Neuronal stem cell (in vitro differentiated cells): ENCODE measurements around the gene ITPK1.

Experiments used
- DNase-seq: peaks from one replicate; pipeline ENCODE4 v3.0.0-alpha.2; 2013; ENCODE audit warnings: low spot score
- H2AFZ ChIP-seq: one replicate; pipeline ENCODE4 v1.6.1; 2013; ENCODE audit warnings: mild to moderate bottlenecking, low read length, inconsistent platforms
- H2AK5ac ChIP-seq: 2 replicates; pipeline ENCODE4 v1.6.1; 2013; ENCODE audit warnings: low read depth, mild to moderate bottlenecking, inconsistent platforms, low read length, moderate library complexity, mixed read lengths
- H2BK120ac ChIP-seq: 2 replicates; pipeline ENCODE4 v1.6.1; 2013; ENCODE audit warnings: low read depth, mild to moderate bottlenecking, inconsistent platforms, low read length, moderate library complexity, mixed read lengths
- H2BK12ac ChIP-seq: one replicate; pipeline ENCODE4 v1.6.1; 2013; ENCODE audit warnings: low read length, inconsistent platforms
- H2BK15ac ChIP-seq: 2 replicates; pipeline ENCODE4 v1.6.1; 2013; ENCODE audit warnings: mild to moderate bottlenecking, low read length, inconsistent platforms, mixed read lengths
- H2BK5ac ChIP-seq: one replicate; pipeline ENCODE4 v1.6.1; 2013; ENCODE audit warnings: inconsistent platforms, mild to moderate bottlenecking, low read length, moderate library complexity
- H3K14ac ChIP-seq: one replicate; pipeline ENCODE4 v1.6.1; 2013; ENCODE audit warnings: low read length, inconsistent platforms
- H3K18ac ChIP-seq: 2 replicates; pipeline ENCODE4 v1.6.1; 2013; ENCODE audit warnings: low read length, inconsistent platforms
- H3K23ac ChIP-seq: 2 replicates; pipeline ENCODE4 v1.6.1; 2013; ENCODE audit warnings: low read depth, mild to moderate bottlenecking, mixed read lengths, low read length, inconsistent platforms; ENCODE audit not compliant: poor library complexity
- H3K27ac ChIP-seq: replicated peaks from 3 replicates; pipeline ENCODE4 v1.5.1; 2013; ENCODE audit warnings: low read length, inconsistent platforms
- H3K27me3 ChIP-seq, 3 experiments: 2 replicates each; pipeline ENCODE4 v1.6.1; 2013; ENCODE audit warnings: low read length in 3 of 3, mild to moderate bottlenecking in 2 of 3, inconsistent platforms in 1 of 3, low read depth in 1 of 3, mixed read lengths in 1 of 3, moderate library complexity in 1 of 3; ENCODE audit not compliant: control insufficient read depth in 3 of 3, insufficient read depth in 3 of 3
- H3K36me3 ChIP-seq, 2 donors: replicated peaks in 1 of 2; 2 replicates each; pipeline ENCODE4 v1.6.1; 2013; ENCODE audit warnings: low read length in 2 of 2; ENCODE audit not compliant: control insufficient read depth in 2 of 2, insufficient read depth in 2 of 2
- H3K4ac ChIP-seq: 2 replicates; pipeline ENCODE4 v1.6.1; 2013; ENCODE audit warnings: inconsistent platforms, mild to moderate bottlenecking, low read length, moderate library complexity
- H3K4me1 ChIP-seq, 2 donors: 1 replicate in 1 of 2; 2 replicates in 1 of 2; pipeline ENCODE4 v1.6.1; 2013; ENCODE audit warnings: low read length in 2 of 2, low read depth in 1 of 2; ENCODE audit not compliant: control insufficient read depth in 2 of 2, insufficient read depth in 1 of 2
- H3K4me2 ChIP-seq: one replicate; pipeline ENCODE4 v1.6.1; 2013; ENCODE audit warnings: mild to moderate bottlenecking, low read length, inconsistent platforms; ENCODE audit not compliant: insufficient read depth, poor library complexity, severe bottlenecking
- H3K4me3 ChIP-seq, 2 donors: 2 replicates each; pipeline ENCODE4 v1.5.1; 2013; ENCODE audit warnings: low read length in 2 of 2, mild to moderate bottlenecking in 2 of 2, inconsistent platforms in 1 of 2, moderate library complexity in 1 of 2
- H3K79me1 ChIP-seq: one replicate; pipeline ENCODE4 v1.6.1; 2013; ENCODE audit warnings: low read depth, mild to moderate bottlenecking, inconsistent platforms, low read length, moderate library complexity
- H3K9ac ChIP-seq: one replicate; pipeline ENCODE4 v1.6.1; 2013; ENCODE audit warnings: mild to moderate bottlenecking, low read depth, low read length, inconsistent platforms; ENCODE audit not compliant: poor library complexity
- H3K9me3 ChIP-seq, 2 donors: replicated peaks in 1 of 2; 2 replicates each; pipeline versions ENCODE3 to v1.6.1; 2013; ENCODE audit warnings: low read length in 2 of 2, mild to moderate bottlenecking in 2 of 2, inconsistent platforms in 1 of 2, low read depth in 1 of 2, mixed read lengths in 1 of 2, moderate library complexity in 1 of 2; ENCODE audit not compliant: control insufficient read depth in 2 of 2, insufficient read depth in 1 of 2
- H4K8ac ChIP-seq: one replicate; pipeline ENCODE4 v1.6.1; 2013; ENCODE audit warnings: low read depth, mild to moderate bottlenecking, inconsistent platforms, low read length, moderate library complexity
- H4K91ac ChIP-seq: one replicate; pipeline ENCODE4 v1.6.1; 2013; ENCODE audit warnings: low read length, low read depth, mild to moderate bottlenecking, inconsistent platforms; ENCODE audit not compliant: poor library complexity
- WGBS, 2 donors: extraction: QIAGEN DNeasy Blood & Tissue Kit; methylation state at CpG; one replicate each; pipeline ENCODE4 v1.1.7; 2013; ENCODE audit warnings: missing lambda C conversion rate in 2 of 2, mixed read lengths in 1 of 2; ENCODE audit not compliant: insufficient read length in 2 of 2, insufficient replicate concordance in 1 of 2; ENCODE audit errors: extremely low coverage in 2 of 2; 5-methylcytosine and 5-hydroxymethylcytosine counted together

Gene ITPK1

DNA sequence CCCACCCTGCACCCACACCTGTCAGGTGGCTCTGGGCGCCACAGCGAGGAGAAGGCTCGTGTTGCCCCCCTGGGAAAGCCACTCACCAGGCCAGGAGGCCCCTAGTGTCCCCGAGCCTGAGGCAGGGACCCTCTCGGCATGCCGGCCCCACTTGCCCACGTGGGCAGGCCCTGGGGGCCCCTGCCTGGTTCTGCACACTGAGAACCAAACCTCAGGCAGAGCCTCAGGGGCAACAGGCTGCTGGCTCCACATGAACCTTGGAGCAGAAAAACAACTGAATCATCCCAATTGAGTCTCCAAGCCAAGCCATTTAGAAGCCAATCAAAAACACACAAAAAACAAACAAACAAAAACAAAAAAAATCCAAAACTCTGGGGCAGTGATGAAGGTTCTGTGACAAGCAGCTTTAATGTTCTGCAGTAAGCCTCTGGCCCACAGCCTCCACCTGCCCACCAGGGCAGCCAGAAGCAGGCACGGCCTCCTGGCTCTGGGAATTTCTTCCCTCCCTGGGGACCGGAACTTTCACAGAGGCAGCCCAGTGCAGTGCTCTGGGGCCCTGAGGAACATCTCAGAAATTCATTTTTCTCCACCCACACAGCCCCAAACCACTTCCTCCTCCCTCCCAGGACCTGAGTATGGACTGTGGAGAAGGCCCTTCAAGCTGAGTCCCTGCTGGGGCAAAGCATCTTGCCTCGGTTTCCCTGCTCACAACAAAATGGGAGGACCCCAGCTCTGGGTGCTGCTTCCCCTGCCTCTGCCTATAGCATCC is 102.6 kb downstream of the ITPK1 start:
- DNase-seq, result no peak
- H2AK5ac ChIP-seq, result no peak overlapping the region
- no peak overlapping the region for H3K9ac ChIP-seq
- peaks cover 8 to 11% of the 10 kb centered on the region in 2 donors for H3K4me1 ChIP-seq
- no peak overlapping the region for H3K4me3 ChIP-seq
- no peak overlapping the region for H3K18ac ChIP-seq
- H3K9me3 ChIP-seq, result no peaks in the 10 kb centered on the region
- H2BK120ac ChIP-seq, result no peak overlapping the region
- no peaks in the 10 kb centered on the region for H3K27me3 ChIP-seq
- H3K14ac ChIP-seq, result no peak overlapping the region
- peaks cover 5% of the 10 kb centered on the region for H3K79me1 ChIP-seq
- no peak overlapping the region for H2BK5ac ChIP-seq
- no peak overlapping the region for H3K4me2 ChIP-seq
- H3K27ac ChIP-seq, result no peak overlapping the region
- no peak overlapping the region for H4K8ac ChIP-seq
- no peak overlapping the region for H3K4ac ChIP-seq
- no peak overlapping the region for H4K91ac ChIP-seq
- H3K36me3 ChIP-seq, result no peaks in the 10 kb centered on the region
- no peak overlapping the region for H2BK15ac ChIP-seq
- H2BK12ac ChIP-seq, result no peak overlapping the region
- H2AFZ ChIP-seq, result no peak overlapping the region
- no CpG with 5 or more reads among the region's 10 CpGs for WGBS, 2 donors
- H3K23ac ChIP-seq, result no peak overlapping the region

DNA sequence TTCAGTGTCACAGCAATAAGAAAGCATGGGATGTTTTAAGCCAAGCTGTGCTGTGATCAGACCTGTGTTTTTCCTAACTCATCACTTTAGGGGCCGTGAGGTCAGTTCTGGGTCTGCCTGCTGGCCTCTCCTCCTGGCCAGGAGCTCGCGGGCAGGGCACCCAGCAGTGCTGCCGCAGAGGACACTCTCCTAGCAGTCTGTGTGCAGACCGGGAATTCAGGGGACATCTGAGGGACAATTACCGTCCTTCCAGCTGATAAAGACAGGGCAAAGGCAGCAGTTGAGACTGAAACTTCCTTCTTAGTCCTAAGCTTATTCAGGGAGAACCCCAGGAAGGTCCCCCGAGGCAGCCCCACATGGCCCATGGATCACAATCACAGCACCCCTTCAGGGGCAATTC is 103.2 kb downstream of the ITPK1 start:
- no peak overlapping the region for H3K14ac ChIP-seq
- no peak overlapping the region for H3K9ac ChIP-seq
- H3K18ac ChIP-seq, result no peak overlapping the region
- DNase-seq, result no peak
- no peak overlapping the region for H2BK15ac ChIP-seq
- H2AK5ac ChIP-seq, result no peak overlapping the region
- peaks cover 6 to 8% of the 10 kb centered on the region in 2 donors for H3K4me1 ChIP-seq
- H2AFZ ChIP-seq, result no peak overlapping the region
- no peak overlapping the region for H3K4me3 ChIP-seq
- H3K36me3 ChIP-seq, result no peaks in the 10 kb centered on the region
- no peak overlapping the region for H3K27ac ChIP-seq
- H4K91ac ChIP-seq, result no peak overlapping the region
- H4K8ac ChIP-seq, result no peak overlapping the region
- WGBS, 2 donors, result no CpG with 5 or more reads among the region's 7 CpGs
- no peaks in the 10 kb centered on the region for H3K9me3 ChIP-seq
- no peaks in the 10 kb centered on the region for H3K27me3 ChIP-seq
- peaks cover 5% of the 10 kb centered on the region for H3K79me1 ChIP-seq
- H2BK12ac ChIP-seq, result no peak overlapping the region
- no peak overlapping the region for H2BK5ac ChIP-seq
- H2BK120ac ChIP-seq, result no peak overlapping the region
- no peak overlapping the region for H3K23ac ChIP-seq
- H3K4me2 ChIP-seq, result no peak overlapping the region
- H3K4ac ChIP-seq, result no peak overlapping the region

DNA sequence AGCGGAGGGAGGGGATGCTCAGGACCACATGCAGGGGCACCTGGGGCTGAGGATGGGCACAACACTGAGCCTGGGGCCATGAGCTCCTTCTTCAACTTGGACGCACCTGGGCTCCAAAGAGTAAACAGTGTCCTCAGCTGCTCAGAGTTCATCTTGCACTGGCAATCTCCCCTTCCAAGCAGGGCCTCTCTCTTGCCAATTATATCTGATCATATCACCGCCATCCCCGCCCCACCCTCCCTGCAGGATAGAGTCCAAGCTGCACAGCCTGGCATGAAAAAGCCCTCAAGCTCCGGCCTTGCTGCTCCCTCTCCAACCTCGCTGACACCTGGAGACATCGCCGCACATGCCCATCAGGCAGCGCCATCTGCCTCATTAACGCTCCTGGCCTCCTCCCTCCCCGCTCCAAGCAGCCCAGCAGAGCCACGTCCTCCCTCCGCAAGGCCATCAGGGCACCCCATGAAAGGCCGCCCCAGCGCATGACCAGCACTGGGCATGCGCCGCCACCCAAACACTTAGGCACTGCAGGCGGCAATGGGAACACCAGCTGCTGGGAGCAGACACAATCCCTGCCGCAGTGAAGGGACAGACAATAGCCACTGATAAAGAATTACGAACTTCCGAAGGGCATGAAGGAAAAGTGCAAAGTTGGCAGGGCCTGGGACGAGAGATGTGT is 103.9 kb downstream of the ITPK1 start:
- Histone ChIP-seq H3K27me3 (no peaks in the 10 kb centered on the region), H2BK12ac (no peak overlapping the region), H3K79me1 (peaks cover 5% of the 10 kb centered on the region), H3K14ac (peak overlapping the region; percentile 50), H2AFZ (no peak overlapping the region), H2BK5ac (no peak overlapping the region), H3K36me3 (no peaks in the 10 kb centered on the region), H3K4me3 (no peak overlapping the region), H3K27ac (no peak overlapping the region), H4K91ac (no peak overlapping the region), H3K4ac (no peak overlapping the region), H3K4me1 (peaks cover 5 to 8% of the 10 kb centered on the region in 2 donors), H3K9me3 (no peaks in the 10 kb centered on the region), H3K23ac (peak overlapping the region; percentile 44), H2BK15ac (no peak overlapping the region), H3K4me2 (no peak overlapping the region), H3K9ac (no peak overlapping the region), H4K8ac (peak overlapping the region; percentile 7), H3K18ac (peak overlapping the region; percentile 32), H2BK120ac (no peak overlapping the region), H2AK5ac (peak overlapping the region; percentile 18)
- WGBS, 2 donors, result no CpG with 5 or more reads among the region's 22 CpGs
- no peak for DNase-seq

DNA sequence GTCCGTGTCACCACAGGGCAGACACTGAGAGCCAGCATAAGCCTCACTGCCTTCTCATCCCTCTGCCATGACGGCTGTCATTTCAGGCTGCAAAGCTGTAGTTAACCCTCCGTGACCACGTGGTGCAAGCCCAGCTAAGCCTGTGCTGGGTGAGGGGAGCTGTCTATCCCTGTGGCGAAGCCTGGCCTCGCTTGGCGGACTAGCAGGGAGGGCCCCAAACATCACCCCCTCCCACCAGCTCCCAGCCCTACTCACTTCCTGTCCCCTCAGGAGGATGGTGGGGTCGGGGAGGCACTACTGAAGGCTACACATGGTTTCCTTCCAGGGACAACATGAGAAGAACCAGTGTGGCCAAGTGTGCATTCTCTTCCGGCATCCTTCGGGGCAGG is 104.6 kb downstream of the ITPK1 start:
- Histone ChIP-seq H3K4me1 (peaks cover 6 to 8% of the 10 kb centered on the region in 2 donors), H3K36me3 (no peaks in the 10 kb centered on the region), H3K4ac (no peak overlapping the region), H3K9ac (no peak overlapping the region), H3K9me3 (no peaks in the 10 kb centered on the region), H2BK120ac (no peak overlapping the region), H3K27ac (no peak overlapping the region), H3K4me2 (no peak overlapping the region), H2BK5ac (no peak overlapping the region), H3K4me3 (no peak overlapping the region), H3K27me3 (no peaks in the 10 kb centered on the region), H3K79me1 (peaks cover 5% of the 10 kb centered on the region), H2BK12ac (no peak overlapping the region), H2AK5ac (no peak overlapping the region), H3K14ac (peak overlapping the region; percentile 50), H4K91ac (no peak overlapping the region), H2BK15ac (no peak overlapping the region), H3K18ac (no peak overlapping the region), H2AFZ (no peak overlapping the region), H4K8ac (no peak overlapping the region), H3K23ac (no peak overlapping the region)
- WGBS, 2 donors, result no CpG with 5 or more reads among the region's 10 CpGs
- no peak for DNase-seq
